Mucosa of descending colon (tissue), 3 donors: ENCODE measurements around the gene FLOT1. TPM values are rescaled to one million over a fixed set of nuclear protein-coding genes. Genes with fewer than 3 reads are reported as not detected.

Experiments
- ATAC-seq: fragments of 200-7000 bp; cut with Tn5 transposase; one replicate; pipeline ENCODE4 v1.9.1; 2020; ENCODE audit warnings: mild to moderate bottlenecking, moderate library complexity
- DNase-seq, 3 donors: peaks; one replicate each; pipeline ENCODE4 v3.0.0-alpha.2; 2020
- H3K36me3 ChIP-seq: fragments of 200-600 bp; one replicate; pipeline ENCODE4 v1.8.0; 2021; ENCODE audit warnings: low read depth, mild to moderate bottlenecking
- H3K4me1 ChIP-seq: fragments of 200-600 bp; one replicate; pipeline ENCODE4 v1.8.0; 2021; ENCODE audit warnings: low read depth, mild to moderate bottlenecking
- H3K4me3 ChIP-seq: fragments of 200-600 bp; one replicate; pipeline ENCODE4 v1.8.0; 2021; ENCODE audit warnings: mild to moderate bottlenecking
- H3K9me3 ChIP-seq: fragments of 200-600 bp; one replicate; pipeline ENCODE4 v1.8.0; 2021; ENCODE audit warnings: mild to moderate bottlenecking
- CTCF ChIP-seq: fragments of 200-600 bp; IDR thresholded peaks from one replicate; pipeline ENCODE4 v1.8.0; 2022; ENCODE audit warnings: antibody characterized with exemption, mild to moderate bottlenecking
- intact Hi-C, 2 donors: fragments of 100-400 bp; cut with DNase I in 1 of 2; cut with micrococcal nuclease in 1 of 2; formaldehyde crosslinking; loops; one replicate each; pipeline versions ENCODE4 v1.11.0 to v1.11.1; 2022; cut with DNase I, micrococcal nuclease
- total RNA-seq, 3 donors: library from RNA; stranded (reverse); fragmentation: NEBNext Ultra II Directional in 2 of 3; extraction: Animal tissue kit (Norgen Biotek cat#: 25700) in 2 of 3; gene quantifications; one replicate each; pipeline versions ENCODE4 v1.2.1 to v1.2.4, GENCODE V29; 2021 to 2023
- donor health status: DM: no; HTN: no; CAD: no; lungs with moderate emphysema.
- donor health status: DM: no; HTN: no; CAD: no.
- donor health status: DM: no; HTN: yes; CAD: no.

Gene FLOT1
- total RNA-seq, 3 donors from 2014 or later: 133 to 175 (median 152) TPM

- Histone ChIP-seq H3K36me3 (no peaks in the 10 kb centered on the region), H3K4me1 (peaks cover 61% of the 10 kb centered on the region), H3K4me3 (peak overlapping the region; percentile 10), H3K9me3 (no peaks in the 10 kb centered on the region)
- peak; percentile 59 for ATAC-seq
- intact Hi-C loops: loop anchor here (10.0 kb wide), 2 partner anchors 77 to 137 kb away; partner anchors contain the start of gene DDR1 (in 2 of the 2)
- DNase-seq: peak in 2 of 3 donors; percentile 47 to 66
- no peak for TF ChIP-seq CTCF
Observed at GRCh38 chr6:30747902-30748769, 5.6 kb upstream of the FLOT1 start.

- intact Hi-C loops: loop anchor here (10.0 kb wide), 2 partner anchors 78 to 138 kb away; partner anchors contain the start of gene DDR1 (in 2 of the 2)
- DNase-seq: no peak
- Histone ChIP-seq H3K36me3 (peaks cover 5% of the 10 kb centered on the region), H3K4me1 (peaks cover 61% of the 10 kb centered on the region), H3K4me3 (no peak overlapping the region), H3K9me3 (no peaks in the 10 kb centered on the region)
- no peak for ATAC-seq
- no peak for TF ChIP-seq CTCF
Observed at GRCh38 chr6:30747300-30747687, 4.8 kb upstream of the FLOT1 start.

- H3K4me3 ChIP-seq: peak within 1 kb of the TSS; percentile 71
- peaks cover 44% of the 10 kb centered on the region for H3K4me1 ChIP-seq
- peak; percentile 55 for ATAC-seq
- peaks cover 5% of the 10 kb centered on the region for H3K36me3 ChIP-seq
- DNase-seq: peak; percentile 91 to 93 (median 92)
- intact Hi-C loops: loop anchor here (10.0 kb wide), 2 partner anchors 81 to 141 kb away; partner anchors contain the start of gene DDR1 (in 2 of the 2)
- no peaks in the 10 kb centered on the region for H3K9me3 ChIP-seq
- TF ChIP-seq CTCF: peak; percentile 42
Observed at GRCh38 chr6:30744054-30744805, 1.7 kb upstream of the FLOT1 start, which contains the start of gene IER3. Gene IER3, minus strand, starts transcription at chr6:30744547. Its CDS starts 29 bp downstream, at chr6:30744518.

- peaks cover 5% of the 10 kb centered on the region for H3K36me3 ChIP-seq
Observed at GRCh38 chr6:30743099-30744053, 889 bp upstream of the FLOT1 start.

More at GRCh38 chr6:30743099-30744053, 889 bp upstream of the FLOT1 start:
- H3K4me1 ChIP-seq: peaks cover 36% of the 10 kb centered on the region
- ATAC-seq: no peak
- DNase-seq: peak; percentile 60 to 73 (median 70)
- intact Hi-C loops: loop anchor here (10.0 kb wide), 2 partner anchors 81 to 141 kb away; partner anchors contain the start of gene DDR1 (in 2 of the 2)
- TF ChIP-seq CTCF: no peak
- H3K9me3 ChIP-seq: no peaks in the 10 kb centered on the region
- peak overlapping the region; percentile 71 for H3K4me3 ChIP-seq
